Measurements from ENCODE around the gene CADM4.

The CADM4 gene

GRCh38 chr19:43582495-43582894 is 57.2 kb downstream of the CADM4 start:
- TF ChIP-seq, protein P1, sequence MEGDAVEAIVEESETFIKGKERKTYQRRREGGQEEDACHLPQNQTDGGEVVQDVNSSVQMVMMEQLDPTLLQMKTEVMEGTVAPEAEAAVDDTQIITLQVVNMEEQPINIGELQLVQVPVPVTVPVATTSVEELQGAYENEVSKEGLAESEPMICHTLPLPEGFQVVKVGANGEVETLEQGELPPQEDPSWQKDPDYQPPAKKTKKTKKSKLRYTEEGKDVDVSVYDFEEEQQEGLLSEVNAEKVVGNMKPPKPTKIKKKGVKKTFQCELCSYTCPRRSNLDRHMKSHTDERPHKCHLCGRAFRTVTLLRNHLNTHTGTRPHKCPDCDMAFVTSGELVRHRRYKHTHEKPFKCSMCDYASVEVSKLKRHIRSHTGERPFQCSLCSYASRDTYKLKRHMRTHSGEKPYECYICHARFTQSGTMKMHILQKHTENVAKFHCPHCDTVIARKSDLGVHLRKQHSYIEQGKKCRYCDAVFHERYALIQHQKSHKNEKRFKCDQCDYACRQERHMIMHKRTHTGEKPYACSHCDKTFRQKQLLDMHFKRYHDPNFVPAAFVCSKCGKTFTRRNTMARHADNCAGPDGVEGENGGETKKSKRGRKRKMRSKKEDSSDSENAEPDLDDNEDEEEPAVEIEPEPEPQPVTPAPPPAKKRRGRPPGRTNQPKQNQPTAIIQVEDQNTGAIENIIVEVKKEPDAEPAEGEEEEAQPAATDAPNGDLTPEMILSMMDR (IDR thresholded peaks at IDR 0.05; ENCODE audit: low read depth, low read length), result no peak
- TF ChIP-seq MYC (IDR thresholded peaks at IDR 0.05; ENCODE audit: low read depth, low read length) (no peak), MAX (IDR thresholded peaks at IDR 0.05; ENCODE audit: low read depth, low read length) (no peak), POLR2A (IDR thresholded peaks at IDR 0.05; ENCODE audit: extremely low read depth, insufficient read length) (no peak)
- no peak overlapping the region for H3K4me3 ChIP-seq (ENCODE audit: low read depth, low read length)
- no peak for DNase-seq (ENCODE audit: low read depth)

DNA sequence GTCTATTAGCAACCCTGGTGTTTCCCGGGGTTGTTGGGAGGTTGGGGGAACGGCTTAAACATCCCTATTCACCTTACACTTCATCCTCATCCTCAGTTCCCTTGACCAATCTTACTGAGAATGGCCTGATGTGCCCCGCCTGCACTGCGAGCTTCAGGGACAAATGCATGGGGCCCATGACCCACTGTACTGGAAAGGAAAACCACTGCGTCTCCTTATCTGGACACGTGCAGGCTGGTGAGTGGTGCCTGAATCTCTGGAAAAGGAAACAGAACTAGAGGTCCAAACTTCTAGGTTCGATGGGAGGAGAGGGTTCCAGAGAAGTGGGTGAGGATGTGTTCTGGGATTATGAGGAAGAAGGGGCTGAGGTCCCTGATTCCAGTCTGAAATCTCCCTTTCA is 58.2 kb downstream of the CADM4 start:
- no peak overlapping the region for H3K4me3 ChIP-seq (ENCODE audit: low read depth, low read length)
- TF ChIP-seq POLR2A (IDR thresholded peaks at IDR 0.05; ENCODE audit: extremely low read depth, insufficient read length) (no peak), MYC (IDR thresholded peaks at IDR 0.05; ENCODE audit: low read depth, low read length) (no peak), MAX (IDR thresholded peaks at IDR 0.05; ENCODE audit: low read depth, low read length) (no peak)
- TF ChIP-seq, protein P1 (IDR thresholded peaks at IDR 0.05; ENCODE audit: low read depth, low read length), result no peak
- no peak for DNase-seq (ENCODE audit: low read depth)

GRCh38 chr19:43578787-43579186 is 60.9 kb downstream of the CADM4 start:
- no peak overlapping the region for H3K4me3 ChIP-seq (ENCODE audit: low read depth, low read length)
- no peak for DNase-seq (ENCODE audit: low read depth)
- TF ChIP-seq MAX (IDR thresholded peaks at IDR 0.05; ENCODE audit: low read depth, low read length) (no peak), POLR2A (IDR thresholded peaks at IDR 0.05; ENCODE audit: extremely low read depth, insufficient read length) (no peak), MYC (IDR thresholded peaks at IDR 0.05; ENCODE audit: low read depth, low read length) (no peak)
- TF ChIP-seq, protein P1 (IDR thresholded peaks at IDR 0.05; ENCODE audit: low read depth, low read length), result no peak

DNA sequence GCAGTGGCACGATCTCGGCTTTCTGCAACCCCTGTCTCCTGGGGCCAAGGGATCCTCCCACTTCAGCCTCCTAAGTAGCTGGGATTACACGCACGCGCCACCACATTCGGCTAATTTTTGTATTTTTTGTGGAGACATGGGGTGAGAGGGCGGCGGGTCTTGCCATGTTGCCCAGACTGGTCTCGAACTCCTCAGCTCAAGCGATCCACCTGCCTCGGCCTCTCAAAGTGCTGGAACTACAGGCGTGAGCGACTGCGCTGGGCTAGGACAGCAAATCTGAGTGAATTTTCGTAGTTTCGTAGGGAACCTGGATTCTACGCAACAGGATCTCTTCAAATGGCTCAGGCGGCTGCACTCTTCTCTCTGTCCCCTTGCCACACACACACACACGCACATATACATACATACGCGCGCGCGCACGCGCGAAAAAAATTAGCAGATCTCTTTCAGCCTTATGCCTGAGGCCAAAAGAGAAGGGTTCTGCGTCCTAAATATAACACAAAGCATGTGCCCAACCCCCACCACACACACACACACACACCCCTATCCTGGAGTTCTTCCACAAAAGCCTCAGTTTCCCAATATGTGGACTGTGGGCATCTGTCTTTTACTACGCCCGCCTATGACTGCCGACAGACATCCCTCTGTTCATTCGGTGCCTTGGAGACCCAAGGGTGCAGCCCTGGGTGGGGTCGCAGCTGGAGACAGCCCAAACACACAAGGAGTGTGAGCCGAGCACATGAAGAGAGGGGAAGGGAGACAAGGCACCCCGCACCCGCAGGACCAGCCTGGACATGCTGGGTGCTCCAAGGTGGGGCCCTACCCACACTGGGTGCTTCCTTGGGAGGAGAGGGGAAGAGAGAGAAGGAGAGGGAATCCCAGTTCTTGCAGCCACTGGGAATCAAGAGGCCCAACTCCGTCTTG is 63.4 kb downstream of the CADM4 start:
- H3K4me3 ChIP-seq (ENCODE audit: low read depth, low read length), result peak overlapping the region; percentile 37
- TF ChIP-seq POLR2A (IDR thresholded peaks at IDR 0.05; ENCODE audit: extremely low read depth, insufficient read length) (no peak), MAX (IDR thresholded peaks at IDR 0.05; ENCODE audit: low read depth, low read length) (no peak), MYC (IDR thresholded peaks at IDR 0.05; ENCODE audit: low read depth, low read length) (no peak)
- TF ChIP-seq, protein P1 (IDR thresholded peaks at IDR 0.05; ENCODE audit: low read depth, low read length), result no peak
- no peak for DNase-seq (ENCODE audit: low read depth)

GRCh38 chr19:43575156-43575950 is 64.3 kb downstream of the CADM4 start, which contains the start of the genes PINLYP and XRCC1:
TSS of gene PINLYP (plus strand) at chr19:43575801. CDS start at chr19:43577192, 1,391 bp downstream.
TSS of gene XRCC1 (minus strand) at chr19:43575527. CDS start at chr19:43575458, 69 bp downstream.
- peak within 1 kb of the TSS; percentile 96 for H3K4me3 ChIP-seq (ENCODE audit: low read depth, low read length)
- peak; percentile 95 for DNase-seq (ENCODE audit: low read depth)
- TF ChIP-seq MAX (IDR thresholded peaks at IDR 0.05; ENCODE audit: low read depth, low read length) (peak; percentile 31; the same call in 1 of the 2 replicates), POLR2A (IDR thresholded peaks at IDR 0.05; ENCODE audit: extremely low read depth, insufficient read length) (peak; percentile 39), MYC (IDR thresholded peaks at IDR 0.05; ENCODE audit: low read depth, low read length) (no peak)

All from NB4 (cell line).